PC-3 (cell line): ENCODE data around the gene RHOBTB3. TPM values are rescaled to one million over a fixed set of nuclear protein-coding genes. Genes with fewer than 3 reads are reported as not detected.
"Not testable (repeated sequence)": the region's sequence is repeated elsewhere in the genome, so short reads cannot be mapped to it uniquely, and the experiment has no call there.

ENCODE experiments used
- ATAC-seq: fragments of 200-7000 bp; cut with Tn5 transposase; 2 replicates; pipeline ENCODE4 v1.9.1; 2020; ENCODE audit warnings: mild to moderate bottlenecking, moderate library complexity
- BruUV-seq: library from RNA; stranded (reverse); fragments of 400-500 nt; replicated peaks from 2 replicates; lab custom pipeline; 2021; lab: Mats Ljungman, UMichigan
- CTCF ChIA-PET: fragments of 300-600 bp; sonication (Branson Sonifier 250); formaldehyde crosslinking; loops from one replicate; lab custom pipeline; 2022; ENCODE audit warnings: antibody characterized with exemption; lab: Charles Lee
- POLR2A ChIA-PET: fragments of 300-600 bp; sonication (Branson Sonifier 250); formaldehyde crosslinking; loops from one replicate; lab custom pipeline; 2022; ENCODE audit warnings: antibody characterized with exemption; ENCODE audit not compliant: unreplicated experiment; lab: Charles Lee
- DNase-seq: peaks from one replicate; pipeline ENCODE4 v3.0.0-alpha.2; 2015
- H2AFZ ChIP-seq: fragments of 300-600 bp; sonication (generic); 2 replicates; pipeline ENCODE4 v1.6.0; 2016; ENCODE audit warnings: antibody characterized with exemption, low read length
- H3F3A ChIP-seq: fragments of 300-600 bp; sonication (generic); one replicate; pipeline ENCODE4 v1.6.0; 2017; ENCODE audit warnings: antibody characterized with exemption, low read length, control low read depth, mild to moderate bottlenecking; ENCODE audit not compliant: unreplicated experiment
- H3K27ac ChIP-seq: fragments of 300-600 bp; sonication (generic); 2 replicates; pipeline ENCODE4 v1.5.1; 2016; ENCODE audit warnings: mild to moderate bottlenecking, low read length
- H3K27me3 ChIP-seq: fragments of 300-600 bp; sonication (generic); 2 replicates; pipeline ENCODE4 v1.6.1; 2016; ENCODE audit warnings: low read length, mixed read lengths
- H3K36me3 ChIP-seq: fragments of 300-600 bp; sonication (generic); 2 replicates; pipeline ENCODE4 v1.6.1; 2016; ENCODE audit warnings: low read depth, mixed run types, low read length, mixed read lengths
- H3K4me1 ChIP-seq: fragments of 300-600 bp; sonication (generic); 2 replicates; pipeline ENCODE4 v1.5.1; 2016; ENCODE audit warnings: low read length; ENCODE audit not compliant: insufficient read depth
- H3K4me2 ChIP-seq: fragments of 300-600 bp; sonication (generic); 2 replicates; pipeline ENCODE4 v1.6.0; 2016; ENCODE audit warnings: low read length
- H3K4me3 ChIP-seq: fragments of 300-600 bp; sonication (generic); 2 replicates; pipeline ENCODE4 v1.5.1; 2016; ENCODE audit warnings: mild to moderate bottlenecking, low read length, mixed read lengths
- H3K79me2 ChIP-seq: fragments of 300-600 bp; sonication (generic); 2 replicates; pipeline ENCODE4 v1.6.1; 2017; ENCODE audit warnings: low read length, mixed read lengths
- H3K9ac ChIP-seq: fragments of 300-600 bp; sonication (generic); 2 replicates; pipeline ENCODE4 v1.6.0; 2016; ENCODE audit warnings: mild to moderate bottlenecking, low read length
- H3K9me2 ChIP-seq: fragments of 300-600 bp; sonication (generic); replicated peaks from 2 replicates; pipeline ENCODE4 v1.6.1; 2016; ENCODE audit warnings: mixed run types, low read length, mixed read lengths
- H3K9me3 ChIP-seq: fragments of 300-600 bp; sonication (generic); 2 replicates; pipeline ENCODE4 v1.6.1; 2016; ENCODE audit warnings: low read length, mixed read lengths
- H4K20me1 ChIP-seq: fragments of 300-600 bp; sonication (generic); 2 replicates; pipeline ENCODE4 v1.6.1; 2016; ENCODE audit warnings: low read length, mixed read lengths
- CTCF ChIP-seq: fragments of 300-600 bp; sonication (generic); conservative IDR thresholded peaks from 2 replicates; pipeline ENCODE4 v1.5.1; 2017; ENCODE audit warnings: antibody characterized with exemption, low read depth, mild to moderate bottlenecking, low read length
- EZH2 ChIP-seq: fragments of 300-600 bp; sonication (generic); IDR thresholded peaks from one replicate; pipeline ENCODE4 v1.6.1; 2017; ENCODE audit warnings: antibody characterized with exemption, mild to moderate bottlenecking, low read length; ENCODE audit not compliant: unreplicated experiment
- EZH2phosphoT487 ChIP-seq: fragments of 300-600 bp; sonication (generic); IDR thresholded peaks from 2 replicates; pipeline ENCODE4 v1.6.1; 2018; ENCODE audit warnings: mild to moderate bottlenecking, antibody characterized with exemption, low read length, borderline replicate concordance
- intact Hi-C: fragments of 100-400 bp; cut with micrococcal nuclease; formaldehyde crosslinking; loops from 2 replicates; pipeline ENCODE4 v1.9.0; 2023
- total RNA-seq: library from RNA; depleted of rRNA; stranded (reverse); fragments of >200 nt; gene quantifications from 2 replicates; pipeline ENCODE4 v1.2.3, GENCODE V29; 2014

RHOBTB3 gene
- total RNA-seq, 1 experiment from 2014 or later: 16.3 TPM

GRCh38 chr5:95836544-95836943, 105.4 kb downstream of the RHOBTB3 start:
- no peaks in the 10 kb centered on the region for H3K9me2 ChIP-seq
- no peaks in the 10 kb centered on the region for H3F3A ChIP-seq
- H3K79me2 ChIP-seq: no peaks in the 10 kb centered on the region
- intact Hi-C loops: loop anchor here (1.0 kb wide), 1 partner anchor 14 kb away; the partner anchor contains the start of gene GLRX
- no TSS peak for BruUV-seq
- H3K9me3 ChIP-seq: no peaks in the 10 kb centered on the region
- no peaks in the 10 kb centered on the region for H4K20me1 ChIP-seq
- no peak overlapping the region for H3K4me2 ChIP-seq
- no peak overlapping the region for H3K4me3 ChIP-seq
- no peaks in the 10 kb centered on the region for H3K36me3 ChIP-seq
- no peaks in the 10 kb centered on the region for H3K27me3 ChIP-seq
- H3K9ac ChIP-seq: no peak overlapping the region
- H3K4me1 ChIP-seq: peaks cover 14% of the 10 kb centered on the region
- DNase-seq (no peak), ATAC-seq (no peak; the same call in 1 of the 2 replicates)
- H3K27ac ChIP-seq: no peak overlapping the region
- CTCF ChIA-PET: no interaction called here
- no peak overlapping the region for H2AFZ ChIP-seq
- POLR2A ChIA-PET: interaction anchor here (1.0 kb wide), 1 partner anchor 14 kb away, joined by 4 read pairs; no protein-coding TSS in a partner anchor
- no peak for TF ChIP-seq EZH2phosphoT487
- no peak for TF ChIP-seq EZH2
- TF ChIP-seq CTCF: no peak

- POLR2A ChIA-PET: interaction anchor here (1.0 kb wide), 1 partner anchor 14 kb away, joined by 4 read pairs; no protein-coding TSS in a partner anchor
- ATAC-seq, H3K27me3 ChIP-seq, DNase-seq, H3K36me3 ChIP-seq, H3F3A ChIP-seq, H4K20me1 ChIP-seq, H3K4me2 ChIP-seq, H3K9ac ChIP-seq, H3K9me2 ChIP-seq, H3K27ac ChIP-seq, H3K4me3 ChIP-seq, BruUV-seq, CTCF ChIA-PET, H2AFZ ChIP-seq, H3K9me3 ChIP-seq, H3K79me2 ChIP-seq: not testable (repeated sequence)
- H3K4me1 ChIP-seq: peaks cover 14% of the 10 kb centered on the region
- intact Hi-C loops: loop anchor here (1.0 kb wide), 1 partner anchor 15 kb away; the partner anchor contains the start of gene GLRX
Observed at GRCh38 chr5:95836971-95837370, 105.8 kb downstream of the RHOBTB3 start.

DNA sequence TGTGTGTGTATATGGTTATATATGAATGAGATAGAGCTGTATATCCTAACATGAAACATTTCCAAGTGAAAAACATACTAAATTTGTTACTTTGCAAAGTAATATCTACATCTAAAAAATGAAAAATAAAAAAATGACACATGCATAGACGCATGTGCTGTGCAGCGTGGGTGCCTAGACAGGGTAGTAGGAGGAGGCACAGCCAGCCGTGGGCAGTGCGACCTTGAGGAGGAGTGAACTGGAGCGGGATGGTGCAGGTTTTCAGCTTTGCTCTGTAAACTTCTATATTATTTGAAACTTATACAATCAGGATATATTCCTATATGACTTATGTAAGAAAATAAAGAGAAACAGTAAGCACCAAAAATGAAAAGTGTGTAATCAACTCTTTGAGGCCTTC, 106.4 kb downstream of the RHOBTB3 start:
- H3F3A ChIP-seq: no peaks in the 10 kb centered on the region
- ATAC-seq (no peak), DNase-seq (no peak)
- H3K4me3 ChIP-seq: no peak overlapping the region
- no peak overlapping the region for H3K27ac ChIP-seq
- TF ChIP-seq EZH2phosphoT487: no peak
- TF ChIP-seq EZH2: no peak
- no peak for TF ChIP-seq CTCF
- H3K79me2 ChIP-seq: no peaks in the 10 kb centered on the region
- no peaks in the 10 kb centered on the region for H3K9me2 ChIP-seq
- CTCF ChIA-PET: no interaction called here
- H3K4me1 ChIP-seq: peaks cover 14% of the 10 kb centered on the region
- POLR2A ChIA-PET: no interaction called here
- H3K9me3 ChIP-seq: no peaks in the 10 kb centered on the region
- intact Hi-C loops: no loop called here
- H4K20me1 ChIP-seq: no peaks in the 10 kb centered on the region
- no TSS peak for BruUV-seq
- H3K4me2 ChIP-seq: no peak overlapping the region
- H3K27me3 ChIP-seq: no peaks in the 10 kb centered on the region
- H3K36me3 ChIP-seq: no peaks in the 10 kb centered on the region
- no peak overlapping the region for H2AFZ ChIP-seq
- no peak overlapping the region for H3K9ac ChIP-seq
